Activated CD4-positive, alpha-beta T cell treated with anti-CD3 and anti-CD28 coated beads, Interleukin-2, amount 10 ng/mL, durations not matched to agents 7 days and 5 days (primary cell): ENCODE measurements around the gene VRTN. TPM values are rescaled to one million over a fixed set of nuclear protein-coding genes. Genes with fewer than 3 reads are reported as not detected.
"Not testable (repeated sequence)": the region's sequence is repeated elsewhere in the genome, so short reads cannot be mapped to it uniquely, and the experiment has no call there.

ENCODE experiments used
- CTCF ChIA-PET: fragments of 350-600 bp; sonication (Branson Sonifier 250); formaldehyde crosslinking; loops from one replicate; lab custom pipeline; 2021; ENCODE audit warnings: antibody characterized with exemption; lab: Charles Lee
- POLR2A ChIA-PET: fragments of 350-600 bp; sonication (Branson Sonifier 250); formaldehyde crosslinking; loops from one replicate; lab custom pipeline; 2021; ENCODE audit warnings: antibody characterized with exemption; lab: Charles Lee
- DNase-seq: peaks from one replicate; pipeline ENCODE4 v3.0.0-alpha.2; 2020
- H3K27ac Mint-ChIP-seq: one replicate; pipeline ENCODE4 v1.8.0; 2021; ENCODE audit warnings: mild to moderate bottlenecking, moderate library complexity, mixed read lengths
- H3K27me3 Mint-ChIP-seq: one replicate; pipeline ENCODE4 v1.8.0; 2021; ENCODE audit warnings: mixed read lengths
- H3K36me3 Mint-ChIP-seq: one replicate; pipeline ENCODE4 v1.8.0; 2021; ENCODE audit warnings: low read depth, mixed read lengths
- H3K4me1 Mint-ChIP-seq: one replicate; pipeline ENCODE4 v1.8.0; 2021; ENCODE audit warnings: mixed read lengths
- H3K4me3 Mint-ChIP-seq: one replicate; pipeline ENCODE4 v1.8.0; 2021; ENCODE audit warnings: mild to moderate bottlenecking, moderate library complexity, mixed read lengths
- H3K9me3 Mint-ChIP-seq: one replicate; pipeline ENCODE4 v1.8.0; 2021; ENCODE audit warnings: mixed read lengths
- total RNA-seq, 2 experiments: library from RNA; stranded (reverse); gene quantifications; one replicate each; pipeline ENCODE4 v1.2.3, GENCODE V29; 2021

Gene VRTN
- total RNA-seq, 2 experiments from 2014 or later, result not detected

- ChIA-PET POLR2A (no interaction called here), CTCF (interaction anchor here (0.7 kb wide), 1 partner anchor 58 kb away, joined by 3 read pairs; no protein-coding TSS in a partner anchor)
- no peak overlapping the region for H3K4me3 Mint-ChIP-seq
Observed at GRCh38 chr14:74325446-74325845, 22.8 kb upstream of the VRTN start.

DNA sequence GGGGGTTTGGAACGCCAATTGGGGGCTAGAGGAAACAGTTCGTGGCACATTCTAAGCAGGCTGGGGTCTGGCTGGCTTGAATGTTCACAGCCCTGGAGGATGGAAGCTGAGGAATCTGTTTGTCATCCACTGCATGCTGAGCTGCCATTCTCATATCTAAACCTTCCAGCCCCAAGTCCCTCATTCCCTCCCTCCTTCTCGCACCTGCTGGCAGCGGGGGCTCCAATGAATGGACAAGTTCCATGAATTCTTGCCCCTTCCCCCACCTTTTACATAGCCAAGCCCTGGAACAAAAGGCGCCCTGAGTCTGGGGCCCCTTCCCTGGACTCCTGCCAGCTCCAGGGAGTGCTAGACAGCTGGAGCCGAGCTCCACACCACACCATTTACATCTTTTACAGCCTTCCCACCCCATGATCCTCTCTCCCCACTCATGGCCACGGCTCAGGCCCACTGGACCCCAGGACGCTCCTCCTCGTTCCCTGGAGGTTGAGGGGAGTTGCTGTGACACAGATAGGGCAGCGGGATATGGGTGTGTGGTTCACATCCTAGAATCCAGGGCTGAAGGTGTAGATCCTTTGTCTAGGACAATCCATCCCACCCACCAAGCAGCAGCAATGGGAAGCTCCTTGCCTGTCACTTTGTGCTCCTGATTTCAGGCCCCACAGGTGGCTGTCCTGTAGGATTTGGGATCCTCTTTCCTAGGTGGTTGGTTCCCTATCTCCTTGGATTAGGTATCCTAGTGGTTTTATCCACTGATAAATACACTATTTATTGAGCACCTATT lies 21.7 kb upstream of the VRTN start:
- CTCF ChIA-PET, result no interaction called here
- Mint-ChIP-seq H3K9me3 (no peaks in the 10 kb centered on the region), H3K4me3 (no peak overlapping the region), H3K27me3 (peaks cover 15% of the 10 kb centered on the region), H3K4me1 (no peaks in the 10 kb centered on the region), H3K27ac (no peak overlapping the region), H3K36me3 (no peaks in the 10 kb centered on the region)
- POLR2A ChIA-PET, result no interaction called here
- no peak for DNase-seq

More at GRCh38 chr14:74325446-74325845, 22.8 kb upstream of the VRTN start:
- Mint-ChIP-seq H3K27me3 (peaks cover 16% of the 10 kb centered on the region), H3K27ac (no peak overlapping the region), H3K4me1 (no peaks in the 10 kb centered on the region), H3K9me3 (no peaks in the 10 kb centered on the region), H3K36me3 (no peaks in the 10 kb centered on the region)
- no peak for DNase-seq

DNA sequence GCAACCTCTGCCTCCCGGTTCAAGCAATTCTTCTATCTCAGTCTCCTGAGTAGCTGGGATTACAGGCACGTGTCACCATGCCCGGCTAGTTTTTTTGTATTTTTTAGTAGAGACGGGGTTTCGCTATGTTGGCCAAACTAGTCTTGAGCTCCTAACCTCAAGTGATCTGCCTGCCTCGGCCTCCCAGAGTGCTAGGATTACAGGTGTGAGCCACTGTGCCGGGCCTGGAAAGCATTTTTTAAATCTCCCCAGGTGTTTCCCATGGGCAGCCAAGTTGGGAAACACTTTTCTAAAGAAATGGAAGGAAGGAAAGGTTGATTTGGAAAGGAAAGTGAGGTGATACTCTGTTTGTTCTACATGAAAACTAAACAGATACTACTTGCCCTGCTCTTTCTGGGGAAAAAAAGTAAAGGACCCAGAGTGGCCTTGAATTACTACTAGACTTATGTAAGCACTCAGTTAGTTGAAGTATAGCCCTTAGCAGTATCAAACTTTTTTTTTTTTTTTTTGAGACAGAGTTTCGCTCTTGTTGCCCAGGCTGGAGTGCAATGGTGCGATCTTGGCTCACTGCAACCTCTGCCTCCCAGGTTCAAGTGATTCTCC lies 18.2 kb upstream of the VRTN start:
- H3K4me3 Mint-ChIP-seq, POLR2A ChIA-PET, DNase-seq, H3K4me1 Mint-ChIP-seq, CTCF ChIA-PET, H3K36me3 Mint-ChIP-seq, H3K27me3 Mint-ChIP-seq, H3K27ac Mint-ChIP-seq, H3K9me3 Mint-ChIP-seq: not testable (repeated sequence)

GRCh38 chr14:74333909-74334308 lies 14.4 kb upstream of the VRTN start:
- POLR2A ChIA-PET, result no interaction called here
- no peaks in the 10 kb centered on the region for H3K36me3 Mint-ChIP-seq
- CTCF ChIA-PET, result no interaction called here
- no peaks in the 10 kb centered on the region for H3K9me3 Mint-ChIP-seq
- H3K27me3 Mint-ChIP-seq, result peaks cover 4% of the 10 kb centered on the region
- DNase-seq, result no peak
- no peak overlapping the region for H3K4me3 Mint-ChIP-seq
- no peaks in the 10 kb centered on the region for H3K4me1 Mint-ChIP-seq
- no peak overlapping the region for H3K27ac Mint-ChIP-seq

DNA sequence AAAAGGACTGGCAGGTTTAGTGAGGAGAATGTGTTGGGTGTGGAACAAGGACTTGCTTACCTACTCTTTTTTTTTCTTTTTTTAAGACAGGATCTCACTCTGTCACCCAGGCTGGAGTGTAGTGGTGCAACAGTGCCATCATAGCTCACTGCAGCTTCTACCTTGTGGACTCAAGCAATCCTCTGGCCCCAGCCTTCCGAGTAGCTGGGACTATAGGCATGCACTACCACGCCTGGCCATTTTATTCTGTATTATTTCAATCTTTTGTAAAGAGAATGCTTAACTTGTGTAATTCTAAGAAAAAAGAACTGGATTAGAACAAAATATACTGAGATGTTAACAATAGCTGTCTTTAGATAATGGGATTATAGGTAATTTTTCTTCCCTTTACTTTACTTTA lies 1.9 kb upstream of the VRTN start:
- Mint-ChIP-seq H3K4me1 (no peaks in the 10 kb centered on the region), H3K36me3 (no peaks in the 10 kb centered on the region), H3K4me3 (no peak overlapping the region), H3K27ac (no peak overlapping the region), H3K9me3 (no peaks in the 10 kb centered on the region), H3K27me3 (peaks cover 11% of the 10 kb centered on the region)
- POLR2A ChIA-PET, result interaction anchor here (0.6 kb wide), 2 partner anchors 49 to 170 kb away, joined by 3 to 4 read pairs; no protein-coding TSS in a partner anchor
- CTCF ChIA-PET, result no interaction called here
- DNase-seq, result no peak

DNA sequence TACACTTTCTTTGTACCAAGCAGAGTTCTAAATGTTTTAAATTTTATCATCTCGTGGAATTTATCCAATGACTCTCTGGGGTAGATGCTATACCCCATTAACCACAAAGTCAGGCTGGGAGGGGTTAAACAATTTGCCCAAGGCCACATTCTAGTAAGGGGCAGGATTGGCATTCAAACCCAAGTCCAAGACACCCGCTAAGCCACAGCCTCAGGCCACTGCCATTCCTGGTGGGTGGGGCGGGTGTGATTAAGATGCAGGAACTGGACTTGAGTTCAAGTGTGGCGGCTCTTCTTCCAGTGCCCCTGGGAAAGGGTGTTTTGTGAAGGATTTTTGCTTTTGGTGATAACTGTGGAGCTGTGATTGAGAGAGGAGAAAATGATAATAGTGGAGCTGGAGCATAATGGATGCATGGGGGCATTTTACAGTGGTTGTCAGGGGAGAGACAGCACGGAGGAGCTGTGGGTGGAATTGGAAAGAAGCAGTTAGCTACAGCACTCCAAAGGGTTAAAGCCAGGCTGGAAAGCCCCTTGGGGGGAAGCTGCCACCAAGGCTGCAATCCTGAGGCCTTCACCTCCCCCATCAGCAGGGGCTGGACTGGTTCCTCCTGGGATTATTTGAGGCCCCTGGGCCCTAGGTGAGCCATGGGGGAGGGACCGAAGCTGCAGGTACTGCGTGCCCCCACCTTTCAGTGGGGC lies 1.0 kb upstream of the VRTN start:
- H3K9me3 Mint-ChIP-seq, result no peaks in the 10 kb centered on the region
- CTCF ChIA-PET, result no interaction called here
- peaks cover 14% of the 10 kb centered on the region for H3K27me3 Mint-ChIP-seq
- no peak overlapping the region for H3K27ac Mint-ChIP-seq
- no peak for DNase-seq
- H3K4me3 Mint-ChIP-seq, result no peak overlapping the region
- H3K4me1 Mint-ChIP-seq, result no peaks in the 10 kb centered on the region
- H3K36me3 Mint-ChIP-seq, result no peaks in the 10 kb centered on the region
- POLR2A ChIA-PET, result no interaction called here

- no peaks in the 10 kb centered on the region for H3K36me3 Mint-ChIP-seq
- ChIA-PET CTCF (no interaction called here), POLR2A (no interaction called here)
- no peaks in the 10 kb centered on the region for H3K4me1 Mint-ChIP-seq
- no peak for DNase-seq
- H3K9me3 Mint-ChIP-seq, result no peaks in the 10 kb centered on the region
- peaks cover 16% of the 10 kb centered on the region for H3K27me3 Mint-ChIP-seq
- H3K4me3 Mint-ChIP-seq, result no peak overlapping the region
- H3K27ac Mint-ChIP-seq, result no peak overlapping the region
Observed at GRCh38 chr14:74347795-74348100, 523 bp upstream of the VRTN start.

DNA sequence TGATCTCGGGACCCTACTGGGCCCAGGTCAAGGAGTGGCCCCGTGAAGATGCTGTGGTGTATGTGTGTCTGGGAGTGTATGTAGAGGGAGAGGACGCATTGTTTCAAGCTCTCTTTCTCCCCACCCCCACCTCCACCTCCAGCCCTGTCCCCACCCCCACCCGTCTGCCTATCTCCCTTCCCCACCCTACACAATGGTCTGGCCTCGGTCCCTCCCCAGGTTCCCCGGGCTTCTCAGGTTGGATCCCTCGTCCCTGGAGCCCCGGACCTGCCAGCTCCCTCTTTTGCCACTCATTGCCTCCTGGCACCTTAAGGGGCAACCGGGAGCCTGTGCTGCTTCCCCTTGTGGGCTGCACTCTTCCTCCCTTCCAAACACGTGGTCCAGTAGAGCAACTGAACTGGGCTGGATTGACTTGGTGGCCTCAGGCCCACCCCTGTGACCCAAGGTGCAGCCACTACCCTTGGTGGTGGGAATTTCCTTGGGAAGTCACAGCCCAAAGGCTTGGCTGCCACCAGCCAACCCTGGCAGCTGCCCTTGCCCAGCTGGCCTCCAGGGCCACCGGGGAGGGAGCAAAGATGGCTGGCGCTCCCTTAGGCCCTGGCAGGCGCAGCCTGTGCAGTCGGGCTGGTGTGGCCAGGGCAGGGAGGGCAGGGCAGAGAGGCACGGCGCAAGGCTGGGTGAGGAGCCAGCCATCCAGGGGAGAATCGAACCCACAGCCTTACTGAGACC lies 628 bp downstream of the VRTN start:
- no peak for DNase-seq
- POLR2A ChIA-PET, result no interaction called here
- H3K4me1 Mint-ChIP-seq, result no peaks in the 10 kb centered on the region
- no peak overlapping the region for H3K4me3 Mint-ChIP-seq
- H3K27me3 Mint-ChIP-seq, result peaks cover 15% of the 10 kb centered on the region
- no peaks in the 10 kb centered on the region for H3K36me3 Mint-ChIP-seq
- no peaks in the 10 kb centered on the region for H3K9me3 Mint-ChIP-seq
- H3K27ac Mint-ChIP-seq, result no peak overlapping the region
- CTCF ChIA-PET, result interaction anchor here (0.6 to 1.0 kb wide), 3 partner anchors 10 to 342 kb away, joined by 3 to 6 read pairs (median 3); no protein-coding TSS in a partner anchor

GRCh38 chr14:74349757-74350156 lies 1.5 kb downstream of the VRTN start:
- no peak for DNase-seq
- no peak overlapping the region for H3K4me3 Mint-ChIP-seq
- CTCF ChIA-PET, result interaction anchor here (0.6 to 1.0 kb wide), 2 partner anchors 9 to 341 kb away, joined by 3 to 6 read pairs; no protein-coding TSS in a partner anchor
- POLR2A ChIA-PET, result no interaction called here
- no peaks in the 10 kb centered on the region for H3K36me3 Mint-ChIP-seq
- H3K27me3 Mint-ChIP-seq, result peaks cover 15% of the 10 kb centered on the region
- no peaks in the 10 kb centered on the region for H3K9me3 Mint-ChIP-seq
- no peaks in the 10 kb centered on the region for H3K4me1 Mint-ChIP-seq
- H3K27ac Mint-ChIP-seq, result no peak overlapping the region

DNA sequence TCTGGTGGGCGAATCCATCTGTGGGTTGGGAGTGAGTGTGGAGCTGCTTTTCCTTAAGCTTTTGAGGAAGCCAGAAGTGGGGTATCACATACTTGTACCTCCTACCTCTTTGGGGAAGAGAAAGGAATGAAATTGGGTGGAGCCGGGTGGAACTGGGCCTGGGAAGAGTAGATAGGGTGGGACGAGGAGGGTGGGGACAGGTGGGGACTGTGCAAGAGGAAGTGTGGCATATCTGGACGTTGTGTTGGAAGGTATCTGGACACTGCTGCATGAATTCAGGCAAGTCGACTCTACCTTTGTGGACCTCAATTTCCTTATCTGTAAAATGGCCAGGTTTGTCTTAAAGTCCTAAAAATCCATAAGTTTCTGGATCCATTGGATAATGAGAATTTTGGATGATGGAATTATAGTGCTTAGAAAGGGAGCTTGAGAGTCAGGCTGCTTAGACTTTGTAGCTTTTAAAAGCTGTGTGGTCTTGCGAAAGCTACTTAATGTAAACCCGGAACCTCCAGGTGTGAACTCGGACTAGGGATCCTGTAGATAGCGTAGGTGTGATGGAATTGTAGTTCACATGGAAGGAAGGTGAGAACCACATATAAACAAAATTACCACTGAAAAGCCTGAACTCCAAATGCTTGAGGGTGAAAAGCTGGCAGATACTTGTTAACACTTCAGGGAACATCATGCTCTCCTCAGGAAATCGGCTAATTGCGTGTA lies 2.1 kb downstream of the VRTN start:
- DNase-seq, result no peak
- POLR2A ChIA-PET, result no interaction called here
- H3K36me3 Mint-ChIP-seq, result no peaks in the 10 kb centered on the region
- H3K27me3 Mint-ChIP-seq, result peaks cover 15% of the 10 kb centered on the region
- CTCF ChIA-PET, result interaction anchor here (1.0 kb wide), 1 partner anchor 9 kb away, joined by 3 read pairs; no protein-coding TSS in a partner anchor
- no peak overlapping the region for H3K4me3 Mint-ChIP-seq
- H3K9me3 Mint-ChIP-seq, result no peaks in the 10 kb centered on the region
- peak overlapping the region; percentile 59 for H3K27ac Mint-ChIP-seq
- no peaks in the 10 kb centered on the region for H3K4me1 Mint-ChIP-seq

GRCh38 chr14:74350928-74351323 lies 2.7 kb downstream of the VRTN start:
- Mint-ChIP-seq H3K4me1 (no peaks in the 10 kb centered on the region), H3K4me3 (no peak overlapping the region), H3K9me3 (no peaks in the 10 kb centered on the region), H3K27ac (no peak overlapping the region), H3K27me3 (peaks cover 15% of the 10 kb centered on the region), H3K36me3 (no peaks in the 10 kb centered on the region)
- no peak for DNase-seq
- ChIA-PET CTCF (no interaction called here), POLR2A (no interaction called here)

GRCh38 chr14:74356892-74357575 lies 8.8 kb downstream of the VRTN start:
- H3K4me1 Mint-ChIP-seq, result no peaks in the 10 kb centered on the region
- no peaks in the 10 kb centered on the region for H3K9me3 Mint-ChIP-seq
- peaks cover 5% of the 10 kb centered on the region for H3K27me3 Mint-ChIP-seq
- no peak overlapping the region for H3K4me3 Mint-ChIP-seq
- ChIA-PET POLR2A (no interaction called here), CTCF (no interaction called here)
- H3K27ac Mint-ChIP-seq, result no peak overlapping the region
- no peak for DNase-seq
- no peaks in the 10 kb centered on the region for H3K36me3 Mint-ChIP-seq
